ENCODE data around the gene GNB2.

The GNB2 gene

GRCh38 chr7:100682228-100682741, 8.7 kb downstream of the GNB2 start:
- no peak for FAIRE-seq

GRCh38 chr7:100682991-100683658, 9.6 kb downstream of the GNB2 start:
- no peak for FAIRE-seq

- no peak for FAIRE-seq
These were observed 10.4 kb downstream of the GNB2 start for GRCh38 chr7:100683659-100684533.

- no peak for FAIRE-seq
These were observed 11.0 kb downstream of the GNB2 start for GRCh38 chr7:100684534-100685042.

- no peak for FAIRE-seq
These were observed 11.6 kb downstream of the GNB2 start for GRCh38 chr7:100685049-100685605.

- no peak for FAIRE-seq
These were observed 12.1 kb downstream of the GNB2 start for GRCh38 chr7:100685631-100686145.

- FAIRE-seq: no peak
These were observed 12.8 kb downstream of the GNB2 start for GRCh38 chr7:100686201-100686821.

- no peak for FAIRE-seq
These were observed 13.3 kb downstream of the GNB2 start for GRCh38 chr7:100686822-100687211.

GRCh38 chr7:100687261-100687660, 13.7 kb downstream of the GNB2 start:
- FAIRE-seq: no peak

GRCh38 chr7:100687751-100688300, 14.3 kb downstream of the GNB2 start:
- FAIRE-seq: no peak

- no peak for FAIRE-seq
These were observed 14.9 kb downstream of the GNB2 start for GRCh38 chr7:100688326-100688860.

- no peak for FAIRE-seq
These were observed 15.9 kb downstream of the GNB2 start for GRCh38 chr7:100689230-100690135.

- FAIRE-seq: no peak
These were observed 18.4 kb downstream of the GNB2 start for GRCh38 chr7:100691676-100692577.

GRCh38 chr7:100692578-100692961, 19.0 kb downstream of the GNB2 start:
- FAIRE-seq: no peak

- FAIRE-seq: no peak
These were observed 20.0 kb downstream of the GNB2 start for GRCh38 chr7:100693312-100694097.

GRCh38 chr7:100694098-100694745, 20.7 kb downstream of the GNB2 start, which contains the start of gene GIGYF1:
GIGYF1 (minus strand) TSS chr7:100694250; CDS start chr7:100688238, 6,012 bp downstream.
- FAIRE-seq: no peak

- FAIRE-seq: no peak
These were observed 22.6 kb downstream of the GNB2 start for GRCh38 chr7:100696123-100696521.

- FAIRE-seq: no peak
These were observed 25.5 kb downstream of the GNB2 start for GRCh38 chr7:100699018-100699417.

Measured in colon (tissue), 2 donors.